Stimulated activated naive B cell treated with anti-CD40 and anti-IgM and Interleukin-4, amounts not matched to agents 10 μg/mL and 1 μg/mL and 100 μg/mL, for 72 hours (primary cell): ENCODE data around the gene ST6GAL1.
A peak's percentile ranks its signal among the peaks of the same experiment; 100 is the strongest.
"Not testable (repeated sequence)": the region's sequence is repeated elsewhere in the genome, so short reads cannot be mapped to it uniquely, and the experiment has no call there.

Experiments used
- ATAC-seq, 2 donors: fragments of 150-1000 bp; cut with Tn5 transposase; replicated peaks; 2 replicates each; pipeline ENCODE4 v1.10.0; 2021; ENCODE audit warnings: moderate library complexity in 1 of 2
- DNase-seq: peaks from one replicate; pipeline ENCODE4 v3.0.0; 2021
- H3K27ac Mint-ChIP-seq: one replicate; pipeline ENCODE4 v1.8.0; 2022; ENCODE audit warnings: mild to moderate bottlenecking, mixed read lengths
- H3K27me3 Mint-ChIP-seq, 2 donors: one replicate each; pipeline ENCODE4 v1.8.0; 2022; ENCODE audit warnings: mixed read lengths in 2 of 2
- H3K36me3 Mint-ChIP-seq, 2 donors: one replicate each; pipeline ENCODE4 v1.8.0; 2022; ENCODE audit warnings: mixed read lengths in 2 of 2, mild to moderate bottlenecking in 1 of 2
- H3K4me1 Mint-ChIP-seq, 2 donors: one replicate each; pipeline ENCODE4 v1.8.0; 2022; ENCODE audit warnings: mixed read lengths in 2 of 2, mild to moderate bottlenecking in 1 of 2
- H3K4me3 Mint-ChIP-seq, 2 donors: one replicate each; pipeline ENCODE4 v1.8.0; 2022; ENCODE audit warnings: mild to moderate bottlenecking in 2 of 2, mixed read lengths in 2 of 2, moderate library complexity in 1 of 2
- H3K9me3 Mint-ChIP-seq, 2 donors: one replicate each; pipeline ENCODE4 v1.8.0; 2022; ENCODE audit warnings: mixed read lengths in 2 of 2, mild to moderate bottlenecking in 1 of 2

Gene ST6GAL1

DNA sequence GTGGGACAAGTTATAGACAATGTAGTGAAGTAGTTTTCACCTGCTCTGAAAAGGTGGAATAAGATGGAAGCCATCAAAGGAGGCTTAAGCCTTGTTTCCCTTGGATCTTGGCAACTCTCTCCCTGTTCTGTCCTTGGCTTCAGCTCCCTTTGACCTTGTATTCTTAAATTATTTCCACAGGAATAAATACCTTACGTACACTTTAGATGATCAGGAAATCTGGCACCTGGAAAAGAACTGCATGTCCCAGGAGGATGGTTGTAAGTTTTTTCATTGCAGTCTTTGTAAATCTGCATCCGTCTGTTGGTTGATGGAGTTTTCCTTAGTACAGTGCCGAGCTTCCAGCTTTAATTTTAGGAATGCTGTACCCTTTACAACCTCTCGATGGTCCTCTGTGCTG lies 11.8 kb downstream of the ST6GAL1 start:
- DNase-seq (no peak), ATAC-seq (no peak)
- peaks cover 38 to 73% of the 10 kb centered on the region in 2 donors for H3K4me1 Mint-ChIP-seq
- H3K27me3 Mint-ChIP-seq, result no peaks in the 10 kb centered on the region
- H3K4me3 Mint-ChIP-seq, result no peak overlapping the region
- no peaks in the 10 kb centered on the region for H3K9me3 Mint-ChIP-seq
- no peak overlapping the region for H3K27ac Mint-ChIP-seq
- peaks cover 34 to 62% of the 10 kb centered on the region in 2 donors for H3K36me3 Mint-ChIP-seq

DNA sequence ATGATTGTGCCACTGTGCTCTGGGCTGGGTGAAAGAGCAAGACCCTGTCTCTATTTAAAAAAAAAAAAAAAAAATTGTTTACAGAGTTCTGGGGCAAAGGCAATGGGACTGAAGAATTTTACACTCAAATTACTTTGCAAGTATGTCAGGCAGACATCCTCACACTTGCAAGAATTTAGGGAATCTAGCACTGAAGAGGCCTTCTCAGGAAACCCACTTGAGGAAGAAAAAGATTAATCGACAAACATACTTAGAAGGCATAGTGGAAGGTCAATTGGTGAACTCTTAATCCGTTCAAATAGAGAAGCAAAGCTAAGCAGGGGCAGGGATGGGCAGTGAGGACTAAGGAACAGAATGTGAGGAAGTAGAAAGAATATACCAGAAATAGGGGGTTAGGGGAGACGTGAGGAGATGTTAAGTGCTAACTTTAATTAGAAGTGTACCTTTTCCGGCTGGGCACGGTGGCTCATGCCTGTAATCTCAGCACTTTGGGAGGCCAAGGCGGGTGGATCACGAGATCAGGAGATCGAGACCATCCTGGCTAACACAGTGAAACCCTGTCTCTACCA lies 15.0 kb downstream of the ST6GAL1 start:
- peaks cover 39 to 64% of the 10 kb centered on the region in 2 donors for H3K36me3 Mint-ChIP-seq
- no peaks in the 10 kb centered on the region for H3K9me3 Mint-ChIP-seq
- no peak overlapping the region for H3K27ac Mint-ChIP-seq
- no peak overlapping the region for H3K4me3 Mint-ChIP-seq
- H3K27me3 Mint-ChIP-seq, result no peaks in the 10 kb centered on the region
- DNase-seq, result no peak
- peaks cover 47 to 75% of the 10 kb centered on the region in 2 donors for H3K4me1 Mint-ChIP-seq
- no peak for ATAC-seq

DNA sequence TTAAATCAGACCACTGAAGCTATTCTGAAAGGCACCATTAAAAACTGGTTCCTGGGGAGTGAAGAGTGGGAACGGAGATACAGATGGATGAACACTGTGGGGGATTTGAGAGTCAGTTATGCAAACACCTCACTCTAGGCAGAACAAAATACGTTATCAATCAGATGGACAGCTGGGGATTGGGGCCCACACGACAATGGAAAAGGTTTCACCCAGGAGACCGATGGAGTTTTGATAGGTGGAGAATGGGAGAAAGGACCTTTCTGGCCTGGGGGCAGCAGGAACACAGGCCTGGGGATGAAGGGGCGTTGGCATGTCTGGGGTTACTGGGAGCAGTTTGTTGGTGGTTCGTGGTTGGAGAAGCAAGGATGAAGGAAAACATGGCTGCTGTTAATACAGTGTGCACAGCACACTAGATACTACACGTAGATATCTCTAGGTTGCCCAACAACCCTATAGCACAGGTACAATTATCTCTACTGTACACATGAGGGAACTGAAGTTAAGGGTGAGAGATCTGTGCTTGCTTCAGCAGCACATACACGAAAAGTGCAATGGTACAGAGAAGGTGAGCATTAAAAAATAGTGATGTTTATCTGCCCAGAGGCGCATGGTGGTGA lies 16.5 kb downstream of the ST6GAL1 start:
- H3K4me3 Mint-ChIP-seq, result peak overlapping the region in 1 of 2 donors; percentile 2
- peaks cover 44 to 73% of the 10 kb centered on the region in 2 donors for H3K4me1 Mint-ChIP-seq
- peaks cover 42 to 62% of the 10 kb centered on the region in 2 donors for H3K36me3 Mint-ChIP-seq
- no peaks in the 10 kb centered on the region for H3K27me3 Mint-ChIP-seq
- ATAC-seq (peak in 1 of 2 donors; percentile 64), DNase-seq (no peak)
- peak overlapping the region; percentile 91 for H3K27ac Mint-ChIP-seq
- peaks cover 0 to 2% of the 10 kb centered on the region in 2 donors for H3K9me3 Mint-ChIP-seq

DNA sequence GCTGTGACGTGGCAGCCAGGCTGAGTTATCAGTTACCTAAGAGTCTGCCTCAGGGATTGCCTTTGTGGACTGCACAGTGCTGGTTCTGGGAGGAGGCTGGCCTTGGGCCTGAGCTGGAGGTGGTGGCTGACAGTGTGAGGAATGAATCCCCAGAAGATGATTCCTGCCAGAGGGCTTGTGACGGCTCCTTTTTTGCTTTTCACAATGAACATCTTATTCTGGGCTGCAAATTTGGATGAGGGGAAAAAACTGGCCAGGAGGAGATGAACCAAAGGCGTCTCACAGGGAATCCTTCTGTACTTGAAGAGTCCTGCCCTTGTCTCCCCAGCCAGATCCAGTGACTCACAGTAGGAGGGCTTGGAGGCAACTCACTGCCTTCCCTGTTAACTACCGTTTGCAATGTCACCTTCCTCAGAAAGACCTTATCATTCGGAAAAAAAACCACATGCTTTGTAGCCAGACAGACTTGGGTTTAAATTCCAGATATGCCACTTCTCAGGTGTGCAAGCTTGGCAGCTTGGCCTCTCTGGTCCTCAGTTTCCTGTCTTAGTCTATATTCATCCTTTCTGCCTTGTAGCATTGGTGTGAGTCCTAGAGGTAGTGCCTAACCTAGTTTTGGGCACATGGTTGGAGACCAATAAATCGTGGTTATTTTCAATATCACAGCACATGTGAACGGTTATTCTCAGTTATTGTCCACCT lies 19.1 kb downstream of the ST6GAL1 start:
- no peak for ATAC-seq

DNA sequence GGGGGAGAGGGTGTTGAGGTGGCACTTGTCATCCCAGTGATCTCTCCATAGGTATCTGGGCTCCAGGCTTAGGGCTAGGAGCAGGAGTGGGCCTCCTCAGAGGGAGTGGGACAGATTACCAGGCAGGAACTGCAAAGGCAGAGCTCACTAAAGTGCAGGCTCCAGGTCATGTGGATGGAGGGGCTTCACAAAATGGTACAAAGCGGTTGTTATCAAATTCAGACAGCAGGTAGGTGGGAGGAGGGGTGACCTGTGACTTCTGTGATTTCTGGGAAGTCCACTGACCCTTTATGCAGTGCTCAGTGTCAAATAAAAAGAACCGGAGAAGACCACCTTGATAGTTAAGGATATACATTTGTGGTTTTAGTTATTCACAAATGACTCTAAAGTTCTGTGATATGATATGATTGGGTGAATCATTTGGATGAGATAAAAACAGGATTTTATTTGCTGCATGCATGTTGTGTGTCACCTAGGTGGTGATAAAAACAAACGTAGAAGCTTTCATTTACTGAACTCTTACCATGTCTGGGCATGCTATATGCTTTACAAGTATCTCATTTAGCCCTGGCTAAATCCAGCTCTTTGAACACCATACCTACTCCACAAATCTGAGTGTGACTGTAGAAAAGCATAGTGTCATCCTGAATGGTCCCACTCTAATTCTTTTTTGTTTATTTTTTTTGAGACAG lies 20.2 kb downstream of the ST6GAL1 start:
- H3K27ac Mint-ChIP-seq, result peak overlapping the region; percentile 48
- peaks cover 0 to 9% of the 10 kb centered on the region in 2 donors for H3K9me3 Mint-ChIP-seq

More for the DNA sequence above, 19.1 kb downstream of the ST6GAL1 start:
- Mint-ChIP-seq H3K4me3 (no peak overlapping the region), H3K9me3 (peaks cover 0 to 9% of the 10 kb centered on the region in 2 donors), H3K36me3 (peaks cover 42 to 58% of the 10 kb centered on the region in 2 donors), H3K27me3 (no peaks in the 10 kb centered on the region), H3K4me1 (peaks cover 61 to 83% of the 10 kb centered on the region in 2 donors), H3K27ac (peak overlapping the region; percentile 48)
- no peak for DNase-seq

DNA sequence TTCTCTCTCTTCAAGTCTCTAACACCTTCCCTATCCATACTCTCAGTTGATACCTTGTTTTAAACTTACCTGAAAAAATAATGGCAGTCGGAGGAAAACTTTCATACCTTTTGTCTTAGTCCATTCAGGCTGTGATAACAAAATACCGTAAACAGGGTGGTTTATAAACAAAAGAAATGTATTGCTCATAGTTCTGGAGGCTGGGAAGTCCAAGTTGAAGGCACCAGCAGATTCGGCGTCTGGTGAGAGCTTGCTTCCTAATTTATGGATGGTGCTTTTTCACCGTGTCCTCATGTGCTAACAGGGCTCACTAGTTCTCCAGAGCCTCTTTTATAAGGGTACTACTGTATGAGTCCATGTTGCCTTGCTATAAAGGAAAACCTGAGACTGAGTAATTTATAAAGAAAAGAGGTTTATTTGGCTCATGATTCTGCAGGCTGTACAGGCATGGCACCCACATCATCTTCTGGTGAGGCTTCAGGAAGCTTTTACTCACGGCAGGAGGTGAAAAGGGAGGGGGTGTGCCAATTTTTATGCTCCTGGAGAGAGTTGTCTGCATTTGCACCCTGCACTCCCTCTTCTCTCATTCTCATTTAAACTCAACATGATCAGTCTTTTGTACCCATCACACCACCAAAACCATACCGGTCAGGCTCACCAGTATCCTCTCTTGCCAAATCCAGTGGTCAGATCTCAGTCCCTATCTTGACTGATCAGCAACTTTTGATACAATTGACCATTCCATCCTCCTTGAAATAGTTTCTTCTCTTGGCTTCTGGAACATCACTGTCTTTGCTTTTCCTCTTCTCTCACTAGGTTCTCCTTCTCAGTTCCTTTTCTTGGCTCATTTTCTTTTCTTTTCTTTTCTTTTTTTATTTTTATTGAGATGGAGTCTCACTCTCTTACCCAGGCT lies 21.6 kb downstream of the ST6GAL1 start:
- no peak for ATAC-seq
- Mint-ChIP-seq H3K27me3 (no peaks in the 10 kb centered on the region), H3K4me3 (peak overlapping the region; percentile 49 to 50)

More for the DNA sequence above, 20.2 kb downstream of the ST6GAL1 start:
- H3K36me3 Mint-ChIP-seq, result peaks cover 37 to 62% of the 10 kb centered on the region in 2 donors
- H3K4me3 Mint-ChIP-seq, result no peak overlapping the region
- no peaks in the 10 kb centered on the region for H3K27me3 Mint-ChIP-seq
- DNase-seq (no peak), ATAC-seq (no peak)
- H3K4me1 Mint-ChIP-seq, result peaks cover 63 to 81% of the 10 kb centered on the region in 2 donors

DNA sequence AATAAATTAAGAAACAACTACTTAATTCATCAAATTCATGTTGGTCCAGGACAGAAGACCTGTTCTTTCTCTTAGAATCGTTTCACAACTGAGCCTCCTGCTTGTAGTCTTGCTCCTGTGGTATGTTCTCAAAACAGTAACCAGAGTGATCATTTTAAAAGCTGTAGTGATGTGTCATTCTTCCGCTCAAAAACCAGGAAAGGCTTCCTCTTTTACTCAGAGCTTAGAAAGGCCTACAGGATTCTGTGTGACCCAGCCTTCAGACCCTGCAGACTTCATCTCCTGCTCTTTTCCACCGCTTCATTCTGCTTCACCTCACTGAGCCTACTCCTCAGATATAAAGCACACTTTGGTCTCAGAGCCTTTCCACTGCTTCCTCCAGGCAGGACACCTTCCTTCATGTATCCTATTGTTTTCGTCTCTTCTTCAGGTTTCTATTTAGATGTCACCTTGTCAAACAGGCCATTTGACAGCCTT lies 22.7 kb downstream of the ST6GAL1 start:
- Mint-ChIP-seq H3K4me1 (peaks cover 60 to 89% of the 10 kb centered on the region in 2 donors), H3K4me3 (peak overlapping the region; percentile 49 to 50), H3K36me3 (peaks cover 36 to 66% of the 10 kb centered on the region in 2 donors), H3K27ac (peak overlapping the region; percentile 85), H3K27me3 (no peaks in the 10 kb centered on the region), H3K9me3 (peaks cover 0 to 9% of the 10 kb centered on the region in 2 donors)
- ATAC-seq (peak; percentile 72 to 86), DNase-seq (no peak)

More for the DNA sequence above, 21.6 kb downstream of the ST6GAL1 start:
- Mint-ChIP-seq H3K4me1 (peaks cover 67 to 87% of the 10 kb centered on the region in 2 donors), H3K36me3 (peaks cover 39 to 64% of the 10 kb centered on the region in 2 donors), H3K27ac (peak overlapping the region; percentile 85), H3K9me3 (peaks cover 0 to 9% of the 10 kb centered on the region in 2 donors)
- DNase-seq, result no peak

DNA sequence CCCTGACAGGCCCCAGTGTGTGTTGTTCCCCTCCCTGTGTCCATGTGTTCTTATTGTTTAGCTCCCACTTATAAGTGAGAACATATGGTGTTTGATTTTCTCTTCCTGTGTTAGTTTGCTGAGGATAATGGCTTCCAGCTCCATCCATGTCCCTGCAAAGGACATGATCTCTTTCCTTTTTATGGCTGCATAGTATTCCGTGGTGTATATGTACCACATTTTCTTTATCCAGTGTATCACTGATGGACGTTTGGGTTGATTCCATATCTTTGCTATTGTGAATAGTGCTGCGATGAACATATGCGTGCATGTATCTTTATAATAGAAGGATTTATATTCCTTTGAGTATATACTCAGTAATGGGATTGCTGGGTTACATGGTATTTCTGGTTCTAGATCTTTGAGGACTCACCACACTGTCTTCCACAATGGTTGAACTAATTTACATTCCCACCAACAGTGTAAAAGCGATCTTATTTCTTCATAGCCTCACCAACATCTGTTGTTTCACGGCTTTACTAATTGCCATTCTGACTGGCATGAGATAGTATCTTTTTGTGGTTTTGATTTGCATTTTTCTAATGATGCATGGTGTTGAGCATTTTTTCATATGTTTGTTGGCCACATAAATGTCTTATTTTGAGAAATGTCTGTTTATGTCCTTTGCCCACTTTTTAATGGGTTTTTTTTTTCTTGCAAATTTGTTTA lies 23.8 kb downstream of the ST6GAL1 start:
- Mint-ChIP-seq H3K36me3 (peaks cover 36 to 63% of the 10 kb centered on the region in 2 donors), H3K4me1 (peaks cover 55 to 85% of the 10 kb centered on the region in 2 donors), H3K27ac (peak overlapping the region; percentile 20)
- H3K9me3 Mint-ChIP-seq, H3K4me3 Mint-ChIP-seq, ATAC-seq, H3K27me3 Mint-ChIP-seq, DNase-seq: not testable (repeated sequence)

DNA sequence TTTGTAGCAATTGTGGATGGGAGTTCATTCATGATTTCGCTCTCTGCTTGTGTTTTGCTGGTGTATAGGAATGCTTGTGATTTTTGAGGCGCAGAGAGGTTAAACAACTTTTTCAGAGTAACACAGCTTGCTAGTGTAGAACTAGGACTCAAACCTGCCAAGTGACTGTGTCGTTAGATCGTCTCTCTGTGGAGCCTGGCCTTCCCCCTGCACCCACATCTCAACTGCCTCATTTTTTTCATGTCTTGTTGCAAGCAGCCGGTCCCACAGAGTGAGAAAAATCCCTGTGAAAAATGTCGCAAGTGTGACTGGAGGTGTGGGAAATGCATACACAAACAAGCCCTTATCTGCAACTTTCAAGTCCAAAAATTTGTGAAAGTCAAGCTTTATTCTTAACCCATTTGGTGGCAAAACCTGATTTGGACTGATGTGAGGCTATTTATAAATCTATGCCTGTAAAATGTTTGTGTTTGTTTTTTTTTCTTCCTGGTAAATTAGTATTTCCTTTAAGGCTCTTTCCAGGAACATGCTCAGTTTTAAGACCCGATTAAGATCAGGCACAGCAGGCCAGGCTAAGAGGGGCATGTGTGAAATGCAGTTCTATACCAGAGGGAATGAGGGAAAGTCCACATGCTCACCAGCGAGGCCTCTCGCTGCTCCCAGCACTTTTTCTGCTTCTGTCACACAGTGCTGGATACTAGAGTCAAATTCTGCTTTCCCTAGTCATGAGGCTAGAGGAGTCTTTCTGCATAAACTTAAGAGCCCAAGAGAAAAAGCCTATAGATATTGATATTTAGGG lies 25.8 kb downstream of the ST6GAL1 start:
- peaks cover 0 to 9% of the 10 kb centered on the region in 2 donors for H3K9me3 Mint-ChIP-seq
- H3K27me3 Mint-ChIP-seq, result no peaks in the 10 kb centered on the region
- no peak overlapping the region for H3K4me3 Mint-ChIP-seq
- H3K4me1 Mint-ChIP-seq, result peaks cover 57 to 88% of the 10 kb centered on the region in 2 donors
- H3K27ac Mint-ChIP-seq, result peak overlapping the region; percentile 20
- DNase-seq (no peak), ATAC-seq (no peak)
- H3K36me3 Mint-ChIP-seq, result peaks cover 29 to 56% of the 10 kb centered on the region in 2 donors

DNA sequence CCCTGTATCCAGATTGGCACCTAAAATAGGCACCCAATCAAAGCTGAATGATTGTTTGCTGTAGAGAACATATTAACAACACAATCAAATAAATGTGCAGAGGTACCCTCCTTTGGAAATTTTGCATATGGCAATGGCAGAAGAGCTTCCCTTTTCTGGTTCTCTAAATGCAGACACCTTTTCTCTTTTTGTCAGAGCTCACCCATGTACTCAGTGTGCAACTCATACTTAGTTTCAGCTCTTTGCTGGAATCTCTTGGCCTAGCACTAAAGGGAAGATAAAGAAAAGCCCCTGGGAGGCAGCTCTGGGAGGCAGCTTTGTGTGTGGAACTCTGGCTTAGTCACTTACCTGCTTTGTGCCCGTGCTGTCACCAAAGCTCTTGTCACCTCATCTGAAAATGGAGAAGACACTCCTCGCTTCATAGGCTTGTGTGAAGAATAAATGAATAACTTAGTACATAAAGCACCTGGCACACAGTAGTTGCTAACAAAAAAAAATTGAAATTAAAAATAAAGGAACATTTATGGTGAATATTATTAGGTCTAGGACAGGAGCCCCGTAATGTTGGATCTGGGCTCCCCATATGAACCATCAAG lies 28.8 kb downstream of the ST6GAL1 start:
- peaks cover 45 to 72% of the 10 kb centered on the region in 2 donors for H3K4me1 Mint-ChIP-seq
- peak overlapping the region; percentile 92 for H3K27ac Mint-ChIP-seq
- H3K36me3 Mint-ChIP-seq, result peaks cover 19 to 54% of the 10 kb centered on the region in 2 donors
- ATAC-seq (peak; percentile 89 to 94), DNase-seq (peak; percentile 11)
- H3K9me3 Mint-ChIP-seq, result no peaks in the 10 kb centered on the region
- H3K27me3 Mint-ChIP-seq, result no peaks in the 10 kb centered on the region
- H3K4me3 Mint-ChIP-seq, result peak overlapping the region in 1 of 2 donors; percentile 26

DNA sequence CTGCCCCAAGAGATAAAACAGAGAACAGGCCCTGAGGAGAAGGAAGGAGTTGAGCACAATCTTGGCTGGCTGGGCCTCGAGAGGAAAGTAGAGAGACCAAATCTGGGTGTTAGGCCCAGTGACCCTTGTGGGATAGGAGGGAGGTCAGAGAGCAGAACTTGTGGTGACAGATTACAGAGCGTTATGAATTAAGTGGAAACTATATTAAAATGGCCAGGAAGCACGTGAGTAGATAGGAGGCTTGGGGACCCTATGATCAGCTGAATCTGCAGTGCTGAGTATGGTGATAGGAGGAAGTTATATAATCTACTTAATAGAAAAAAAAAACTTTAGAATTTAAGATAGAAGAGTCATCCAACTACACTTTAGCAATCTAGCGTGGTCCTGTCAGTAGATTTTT lies 30.0 kb downstream of the ST6GAL1 start:
- Mint-ChIP-seq H3K36me3 (peaks cover 18 to 44% of the 10 kb centered on the region in 2 donors), H3K4me1 (peaks cover 38 to 63% of the 10 kb centered on the region in 2 donors), H3K4me3 (peak overlapping the region; percentile 0 to 14), H3K9me3 (no peaks in the 10 kb centered on the region), H3K27me3 (no peaks in the 10 kb centered on the region), H3K27ac (peak overlapping the region; percentile 92)
- ATAC-seq (peak; percentile 51 to 53), DNase-seq (no peak)

DNA sequence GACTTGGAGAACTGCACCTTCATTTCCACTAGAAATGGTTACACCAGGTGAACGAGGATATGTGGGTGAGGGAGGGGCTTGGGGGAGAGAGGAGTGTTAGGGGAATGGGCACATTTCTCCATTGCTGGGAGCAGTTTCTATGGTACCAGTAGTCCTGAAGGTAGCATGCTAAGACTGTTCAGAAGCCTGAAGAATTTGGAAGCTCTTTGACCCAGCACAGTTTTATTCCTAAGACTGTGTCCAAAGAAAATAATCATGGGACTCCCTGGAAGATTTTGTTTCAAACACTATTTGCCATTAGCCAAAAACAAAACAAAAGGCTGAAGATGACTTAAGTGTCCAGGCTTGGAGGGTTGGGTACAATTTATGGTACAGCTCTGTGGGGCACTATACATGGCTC lies 32.1 kb downstream of the ST6GAL1 start:
- no peak overlapping the region for H3K4me3 Mint-ChIP-seq
- ATAC-seq (no peak), DNase-seq (no peak)
- no peaks in the 10 kb centered on the region for H3K27me3 Mint-ChIP-seq
- no peaks in the 10 kb centered on the region for H3K9me3 Mint-ChIP-seq
- H3K4me1 Mint-ChIP-seq, result peaks cover 28 to 48% of the 10 kb centered on the region in 2 donors
- peaks cover 13 to 39% of the 10 kb centered on the region in 2 donors for H3K36me3 Mint-ChIP-seq
- H3K27ac Mint-ChIP-seq, result no peak overlapping the region
